ENCODE measurements around the gene RNLS.

- no peak for TF ChIP-seq TEAD1 (CRISPR knock-in tag; IDR thresholded peaks at IDR 0.05)
- no peak for TF ChIP-seq CTCF (IDR thresholded peaks at IDR 0.05)
- no peak for TF ChIP-seq FOXJ3 (CRISPR knock-in tag; IDR thresholded peaks at IDR 0.05; ENCODE audit: borderline replicate concordance)
- TF ChIP-seq MAX (CRISPR knock-in tag; IDR thresholded peaks at IDR 0.05), result no peak
- no peak for TF ChIP-seq ZBTB43 (CRISPR knock-in tag; IDR thresholded peaks at IDR 0.05)
- TF ChIP-seq CDX4 (CRISPR knock-in tag; IDR thresholded peaks at IDR 0.05; ENCODE audit: borderline replicate concordance), result no peak
- no peak for TF ChIP-seq NFYB (CRISPR knock-in tag; conservative IDR thresholded peaks at IDR 0.05; ENCODE audit: low read depth)
- no peak for TF ChIP-seq GABPB1 (CRISPR knock-in tag; IDR thresholded peaks at IDR 0.05)
- no peak for TF ChIP-seq IRF2 (CRISPR knock-in tag; IDR thresholded peaks at IDR 0.05; ENCODE audit: borderline replicate concordance, low read depth)
- TF ChIP-seq NR2C2 (CRISPR knock-in tag; IDR thresholded peaks at IDR 0.05), result no peak
- TF ChIP-seq GTF2I (CRISPR knock-in tag; conservative IDR thresholded peaks at IDR 0.05), result no peak
Measured at GRCh38 chr10:88346144-88346977, 236.8 kb downstream of the RNLS start.

Measured in WTC11 (cell line).